ENCODE results near the gene RPS21. TPM values are rescaled to one million over a fixed set of nuclear protein-coding genes. Genes with fewer than 3 reads are reported as not detected.
"Not testable (repeated sequence)": the region's sequence is repeated elsewhere in the genome, so short reads cannot be mapped to it uniquely, and the experiment has no call there.

RPS21 gene
- total RNA-seq, 1 donor from 2014 or later: 1,737 TPM

DNA sequence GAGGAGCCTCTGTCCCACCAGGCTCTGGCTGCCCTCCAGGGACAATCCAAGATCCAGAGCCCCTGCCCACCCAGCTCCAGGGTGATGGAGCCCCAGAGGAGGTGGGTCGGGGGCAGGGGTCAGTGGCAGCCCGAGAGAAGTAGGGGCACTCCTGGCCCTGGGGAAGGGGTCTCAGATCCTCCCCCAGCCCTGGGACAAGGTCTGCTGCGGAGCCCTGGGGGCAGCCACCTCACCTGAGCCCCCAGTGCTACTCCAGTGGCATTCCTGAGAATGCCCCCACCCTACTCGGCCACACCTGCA is 17.1 kb upstream of the RPS21 start:
- H3K4me3 ChIP-seq (ENCODE audit: low read depth, low read length): no peak overlapping the region
- TF ChIP-seq, protein P1, sequence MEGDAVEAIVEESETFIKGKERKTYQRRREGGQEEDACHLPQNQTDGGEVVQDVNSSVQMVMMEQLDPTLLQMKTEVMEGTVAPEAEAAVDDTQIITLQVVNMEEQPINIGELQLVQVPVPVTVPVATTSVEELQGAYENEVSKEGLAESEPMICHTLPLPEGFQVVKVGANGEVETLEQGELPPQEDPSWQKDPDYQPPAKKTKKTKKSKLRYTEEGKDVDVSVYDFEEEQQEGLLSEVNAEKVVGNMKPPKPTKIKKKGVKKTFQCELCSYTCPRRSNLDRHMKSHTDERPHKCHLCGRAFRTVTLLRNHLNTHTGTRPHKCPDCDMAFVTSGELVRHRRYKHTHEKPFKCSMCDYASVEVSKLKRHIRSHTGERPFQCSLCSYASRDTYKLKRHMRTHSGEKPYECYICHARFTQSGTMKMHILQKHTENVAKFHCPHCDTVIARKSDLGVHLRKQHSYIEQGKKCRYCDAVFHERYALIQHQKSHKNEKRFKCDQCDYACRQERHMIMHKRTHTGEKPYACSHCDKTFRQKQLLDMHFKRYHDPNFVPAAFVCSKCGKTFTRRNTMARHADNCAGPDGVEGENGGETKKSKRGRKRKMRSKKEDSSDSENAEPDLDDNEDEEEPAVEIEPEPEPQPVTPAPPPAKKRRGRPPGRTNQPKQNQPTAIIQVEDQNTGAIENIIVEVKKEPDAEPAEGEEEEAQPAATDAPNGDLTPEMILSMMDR (IDR thresholded peaks at IDR 0.05; ENCODE audit: insufficient read depth, low read length, severe bottlenecking): no peak

DNA sequence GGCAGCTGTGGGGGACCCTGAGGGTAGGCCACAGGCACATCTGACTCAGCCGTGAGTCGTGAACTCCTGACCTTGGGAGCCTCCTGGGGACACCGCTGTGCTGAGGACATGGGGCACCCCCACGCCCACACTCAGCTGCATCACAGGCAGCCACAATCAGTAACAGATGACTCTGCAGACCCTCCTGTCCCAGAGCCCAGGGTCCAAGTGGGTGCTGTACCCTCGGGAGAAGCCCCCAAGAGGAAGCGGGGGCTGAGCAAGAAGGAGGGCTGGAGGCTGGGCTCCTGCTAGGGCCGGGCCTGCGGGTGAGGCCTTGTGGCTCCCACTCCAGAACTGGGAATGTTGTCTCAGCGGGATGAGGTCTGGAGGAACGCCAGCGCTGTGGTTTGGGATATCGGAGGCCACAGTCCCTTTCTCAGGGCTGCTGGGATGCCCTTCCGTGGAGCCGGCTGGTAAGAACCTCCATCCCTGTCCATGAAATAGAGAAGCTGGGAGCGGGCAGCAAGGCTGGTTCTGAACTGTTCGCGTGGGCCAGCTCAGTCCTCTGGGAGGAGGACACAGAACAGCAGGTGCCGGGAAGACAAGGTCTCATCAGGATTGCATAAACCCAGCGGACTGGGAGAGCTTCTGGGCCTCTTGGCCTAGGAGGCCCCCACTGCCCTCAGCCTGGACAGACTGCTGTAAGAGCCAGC is 16.6 kb upstream of the RPS21 start:
- H3K36me3 ChIP-seq (ENCODE audit: control insufficient read depth, insufficient read depth, low read length): peaks cover 1% of the 10 kb centered on the region
- TF ChIP-seq, protein P1 (IDR thresholded peaks at IDR 0.05; ENCODE audit: insufficient read depth, low read length, severe bottlenecking): no peak
- DNase-seq (ENCODE audit: low read depth): no peak
- H3K27me3 ChIP-seq (ENCODE audit: control insufficient read depth, insufficient read depth, low read length): no peaks in the 10 kb centered on the region
- no peak overlapping the region for H3K4me3 ChIP-seq (ENCODE audit: low read depth, low read length)
- FAIRE-seq: no peak

More for the DNA sequence above, 17.1 kb upstream of the RPS21 start:
- no peak for FAIRE-seq
- Histone ChIP-seq H3K36me3 (ENCODE audit: control insufficient read depth, insufficient read depth, low read length) (peaks cover 4% of the 10 kb centered on the region), H3K27me3 (ENCODE audit: control insufficient read depth, insufficient read depth, low read length) (no peaks in the 10 kb centered on the region)
- no peak for DNase-seq (ENCODE audit: low read depth)

DNA sequence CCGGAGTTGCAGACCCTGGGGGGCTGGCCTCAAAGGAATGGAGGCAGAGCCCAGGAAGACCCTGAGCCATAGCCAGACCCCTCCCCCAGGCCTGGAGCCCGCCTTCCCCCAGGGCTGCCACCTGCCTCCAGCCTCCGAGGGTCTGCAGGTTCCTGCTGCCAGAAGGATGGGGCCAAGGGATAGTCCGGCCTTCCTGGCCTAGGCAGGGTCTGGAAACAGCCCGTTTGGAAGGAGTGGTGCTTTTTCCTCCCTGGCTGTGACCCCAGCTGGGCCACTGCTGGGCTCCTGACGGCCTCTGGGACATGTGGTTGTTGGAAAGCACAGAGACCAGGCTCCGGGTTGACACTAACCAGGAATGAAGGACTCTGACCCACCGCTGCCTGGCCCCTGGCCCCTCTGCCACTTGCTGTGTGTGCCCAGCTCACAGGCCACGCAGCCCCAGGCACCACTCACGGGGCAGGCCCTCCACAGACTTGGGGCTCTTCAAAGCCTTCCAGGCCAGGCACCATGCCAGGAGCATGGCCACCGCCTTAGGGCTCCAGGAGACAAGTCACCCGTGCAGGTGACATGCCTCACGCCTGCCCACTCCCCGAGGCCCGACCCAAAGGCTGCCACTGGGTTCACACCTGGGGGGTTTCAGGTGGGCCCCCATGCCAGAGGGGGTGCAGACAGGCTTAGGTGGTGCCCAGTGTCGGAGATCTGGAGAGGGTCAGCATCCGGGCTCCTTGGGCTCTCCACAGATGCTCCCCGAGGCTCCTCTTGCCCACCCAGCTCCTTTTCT is 15.9 kb upstream of the RPS21 start:
- Histone ChIP-seq H3K36me3 (ENCODE audit: control insufficient read depth, insufficient read depth, low read length) (peaks cover 1% of the 10 kb centered on the region), H3K4me3 (ENCODE audit: low read depth, low read length) (no peak overlapping the region), H3K27me3 (ENCODE audit: control insufficient read depth, insufficient read depth, low read length) (no peaks in the 10 kb centered on the region)
- no peak for DNase-seq (ENCODE audit: low read depth)
- no peak for FAIRE-seq
- TF ChIP-seq, protein P1 (IDR thresholded peaks at IDR 0.05; ENCODE audit: insufficient read depth, low read length, severe bottlenecking): no peak

DNA sequence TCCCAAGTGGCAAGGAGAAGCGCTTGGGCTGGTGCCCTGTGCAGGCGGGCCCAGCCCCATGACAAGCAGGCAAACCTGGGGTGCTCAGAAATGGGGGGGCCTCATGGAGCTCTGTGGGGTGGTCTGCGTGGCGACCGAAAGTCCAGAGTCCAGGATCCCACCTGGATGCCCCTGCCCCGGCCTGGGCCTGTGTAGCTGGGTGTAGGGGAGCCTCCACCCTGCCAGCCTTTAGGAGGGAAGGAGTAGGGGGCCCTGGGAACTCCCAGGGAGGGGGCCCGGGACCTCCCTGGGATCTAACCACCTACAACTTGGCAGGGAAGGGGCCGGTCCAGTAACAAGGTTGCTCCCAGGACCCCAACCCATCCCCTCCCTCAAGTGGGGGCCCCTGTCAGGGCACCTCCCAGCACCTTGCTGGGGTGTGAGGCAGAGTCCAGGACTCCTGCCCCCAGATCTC is 15.3 kb upstream of the RPS21 start:
- TF ChIP-seq, protein P1 (IDR thresholded peaks at IDR 0.05; ENCODE audit: insufficient read depth, low read length, severe bottlenecking): no peak
- DNase-seq (ENCODE audit: low read depth): no peak
- no peak for FAIRE-seq

DNA sequence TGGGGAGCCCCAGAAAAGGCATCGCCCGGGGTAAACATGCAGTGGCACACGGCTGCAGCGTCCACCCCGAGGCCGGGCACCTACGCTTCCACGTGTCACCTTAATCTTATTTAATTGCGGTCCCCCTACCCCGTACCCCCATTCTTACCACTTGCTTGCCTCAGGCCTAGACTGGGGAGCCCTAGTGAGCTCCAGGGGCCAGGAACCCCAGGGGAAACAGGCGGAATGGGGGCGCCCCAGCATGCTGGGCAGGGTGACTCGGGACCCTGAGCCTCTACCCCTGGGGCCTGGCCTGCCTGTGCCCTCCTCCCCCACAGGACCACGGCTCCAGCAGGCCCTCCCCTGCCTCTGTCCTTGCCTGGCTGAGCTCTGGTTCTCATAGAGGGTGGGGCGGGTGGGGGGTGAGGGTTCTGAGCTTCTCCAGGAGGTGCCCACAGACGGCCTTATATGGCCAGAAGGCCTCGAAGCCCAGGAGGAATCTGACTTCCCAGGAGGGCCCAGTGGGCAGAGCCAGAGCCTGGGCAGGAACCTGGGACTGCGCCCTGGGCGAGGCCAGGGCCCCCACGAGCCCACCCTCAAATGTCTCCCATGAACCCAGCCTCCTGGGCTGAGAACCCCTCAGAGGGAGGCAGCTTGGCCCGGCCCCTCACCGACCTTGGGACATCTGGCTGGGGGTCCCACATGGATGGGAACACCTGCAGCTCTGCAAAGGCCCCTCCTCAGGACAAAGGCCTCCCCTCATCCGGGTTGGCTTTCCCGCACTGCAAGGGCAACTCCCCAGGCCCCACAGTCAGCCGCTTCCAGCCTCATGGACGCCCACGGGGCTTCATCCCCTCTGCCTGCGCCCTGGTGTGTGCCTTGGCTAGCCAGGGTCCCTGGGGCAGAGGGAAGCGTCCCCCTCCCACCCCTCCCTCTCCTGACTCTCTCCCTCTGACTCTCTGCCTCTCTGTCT is 14.6 kb upstream of the RPS21 start:
- DNase-seq (ENCODE audit: low read depth): no peak
- no peaks in the 10 kb centered on the region for H3K27me3 ChIP-seq (ENCODE audit: control insufficient read depth, insufficient read depth, low read length)
- TF ChIP-seq, protein P1 (IDR thresholded peaks at IDR 0.05; ENCODE audit: insufficient read depth, low read length, severe bottlenecking): no peak
- no peaks in the 10 kb centered on the region for H3K36me3 ChIP-seq (ENCODE audit: control insufficient read depth, insufficient read depth, low read length)
- no peak overlapping the region for H3K4me3 ChIP-seq (ENCODE audit: low read depth, low read length)
- FAIRE-seq: no peak

More for the DNA sequence above, 15.3 kb upstream of the RPS21 start:
- H3K36me3 ChIP-seq (ENCODE audit: control insufficient read depth, insufficient read depth, low read length): no peaks in the 10 kb centered on the region
- no peaks in the 10 kb centered on the region for H3K27me3 ChIP-seq (ENCODE audit: control insufficient read depth, insufficient read depth, low read length)
- no peak overlapping the region for H3K4me3 ChIP-seq (ENCODE audit: low read depth, low read length)

DNA sequence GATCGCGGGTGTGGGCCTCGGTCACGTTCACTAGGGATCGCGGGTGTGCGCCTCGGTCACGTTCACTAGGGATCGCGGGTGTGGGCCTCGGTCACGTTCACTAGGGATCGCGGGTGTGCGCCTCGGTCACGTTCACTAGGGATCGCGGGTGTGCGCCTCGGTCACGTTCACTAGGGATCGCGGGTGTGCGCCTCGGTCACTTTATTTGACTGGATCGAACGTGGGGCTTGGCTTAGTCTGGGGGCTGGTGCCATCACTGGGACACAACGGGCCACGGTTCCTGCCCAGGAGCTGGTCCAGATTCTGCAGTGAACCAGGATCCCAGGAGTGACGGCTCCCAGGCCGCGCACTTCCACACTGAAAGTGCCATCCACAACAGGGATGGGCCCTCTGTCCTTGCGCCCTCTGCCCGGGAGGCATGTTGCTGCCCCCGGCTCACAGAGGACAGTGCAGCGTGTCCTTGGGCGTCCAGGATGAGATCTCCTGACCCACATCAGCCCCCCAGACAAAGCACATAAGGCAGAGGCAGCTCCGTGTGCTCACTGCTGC is 13.2 kb upstream of the RPS21 start:
- FAIRE-seq; H3K27me3 ChIP-seq (ENCODE audit: control insufficient read depth, insufficient read depth, low read length); DNase-seq (ENCODE audit: low read depth); H3K4me3 ChIP-seq (ENCODE audit: low read depth, low read length); H3K36me3 ChIP-seq (ENCODE audit: control insufficient read depth, insufficient read depth, low read length): not testable (repeated sequence)

Measured in bronchial epithelial cell (primary cell).